HepG2 (cell line): ENCODE data around the gene THRA. TPM values are rescaled to one million over a fixed set of nuclear protein-coding genes. Genes with fewer than 3 reads are reported as not detected.

Experiments
- ARNTL ChIP-seq: sonication (generic); formaldehyde crosslinking; IDR thresholded peaks from 2 replicates; pipeline ENCODE4 v1.4.0; 2020; ENCODE audit warnings: mild to moderate bottlenecking, missing genetic modification reagents
- ATF1 ChIP-seq: IDR thresholded peaks from 2 replicates; pipeline ENCODE4 v1.6.1; 2016; ENCODE audit warnings: mild to moderate bottlenecking, control low read depth
- ATRX ChIP-seq: sonication (generic); formaldehyde crosslinking; IDR thresholded peaks from 2 replicates; pipeline ENCODE4 v1.4.0; 2020; ENCODE audit warnings: missing genetic modification reagents, borderline replicate concordance
- CBX5 ChIP-seq: sonication (generic); formaldehyde crosslinking; IDR thresholded peaks from 2 replicates; pipeline ENCODE4 v1.4.0; 2020; ENCODE audit warnings: missing genetic modification reagents, borderline replicate concordance
- EP300 ChIP-seq, 3 experiments: sonication (generic) in 1 of 3; formaldehyde crosslinking in 1 of 3; IDR thresholded peaks; 2 replicates each; pipeline versions ENCODE4 v1.5.1 to v1.6.1; 2011 to 2020; ENCODE audit warnings: low read depth in 2 of 3, low read length in 2 of 3, borderline replicate concordance in 1 of 3, improper control_type of control experiment in 1 of 3, mild to moderate bottlenecking in 1 of 3, missing genetic modification reagents in 1 of 3, moderate library complexity in 1 of 3
- KAT2B ChIP-seq: fragments of 150-350 bp; IDR thresholded peaks from 2 replicates; pipeline ENCODE4 v1.6.1; 2014; ENCODE audit warnings: low read depth, low read length, borderline replicate concordance
- NR2F6 ChIP-seq, 2 experiments: IDR thresholded peaks; 2 replicates each; pipeline ENCODE4 v1.6.1; 2016; ENCODE audit warnings: antibody characterized with exemption in 1 of 2, mild to moderate bottlenecking in 1 of 2
- RARG ChIP-seq: sonication (generic); formaldehyde crosslinking; IDR thresholded peaks from 2 replicates; pipeline ENCODE4 v1.4.0; 2020; ENCODE audit warnings: low read depth, mild to moderate bottlenecking, missing genetic modification reagents
- SMARCE1 ChIP-seq: fragments of 450-650 bp; IDR thresholded peaks from 2 replicates; pipeline ENCODE4 v1.6.1; 2017; ENCODE audit warnings: borderline replicate concordance
- SP2 ChIP-seq: sonication (generic); formaldehyde crosslinking; IDR thresholded peaks from 2 replicates; pipeline ENCODE4 v1.5.1; 2020; ENCODE audit warnings: mild to moderate bottlenecking, missing genetic modification reagents
- ZNF263 ChIP-seq: sonication (generic); formaldehyde crosslinking; IDR thresholded peaks from 2 replicates; pipeline ENCODE4 v1.4.0; 2020; ENCODE audit warnings: missing genetic modification reagents
- ZNF274 ChIP-seq: sonication (generic); formaldehyde crosslinking; IDR thresholded peaks from 2 replicates; pipeline ENCODE4 v1.5.1; 2020; ENCODE audit warnings: mild to moderate bottlenecking, missing genetic modification reagents
- polyA plus RNA-seq, 8 experiments: library from polyadenylated mRNA; depleted of rRNA in 3 of 8; stranded (reverse) in 7 of 8; unstranded in 1 of 8; fragments of >200 nt; fragmentation: Illumina TruSeq in 4 of 8; extraction: Trizol in 4 of 8; gene quantifications; 2 replicates each; pipeline versions ENCODE4 v1.2.1 to v1.2.3, GENCODE V29; 2011 to 2016; ENCODE audit warnings: low read depth in 4 of 8, missing spikeins in 1 of 8, mixed read lengths in 1 of 8; ENCODE audit not compliant: insufficient read depth in 1 of 8
- total RNA-seq, 5 experiments: library from RNA; depleted of rRNA; stranded (reverse); fragments of >200 nt; fragmentation: Illumina TruSeq; extraction: Trizol; gene quantifications; 2 replicates each; pipeline ENCODE4 v1.2.3, GENCODE V29; 2016; ENCODE audit warnings: low read depth in 1 of 5
- TF ChIP-seq, protein P1 (sequence below): sonication (generic); formaldehyde crosslinking; IDR thresholded peaks from 2 replicates; pipeline ENCODE4 v1.8.0; 2022; ENCODE audit warnings: missing genetic modification reagents, mild to moderate bottlenecking, inconsistent platforms, borderline replicate concordance
- TF ChIP-seq, protein P2 (sequence below): sonication (generic); formaldehyde crosslinking; IDR thresholded peaks from 2 replicates; pipeline ENCODE4 v1.5.0; 2020; ENCODE audit warnings: mild to moderate bottlenecking, missing genetic modification reagents, moderate library complexity
- TF ChIP-seq, protein P3 (sequence below): sonication (generic); formaldehyde crosslinking; IDR thresholded peaks from 2 replicates; pipeline ENCODE4 v1.5.0; 2020; ENCODE audit warnings: mild to moderate bottlenecking, missing genetic modification reagents, borderline replicate concordance
- TF ChIP-seq, protein P4 (sequence below): fragments of 450-650 bp; IDR thresholded peaks from 2 replicates; pipeline ENCODE4 v1.6.1; 2017

The THRA gene
- total and polyA plus RNA-seq, 2 of the 13 experiments (the other 11 are each of a cell fraction or from before 2014, with no cell fraction given), result 8.0 to 9.9 TPM

DNA sequence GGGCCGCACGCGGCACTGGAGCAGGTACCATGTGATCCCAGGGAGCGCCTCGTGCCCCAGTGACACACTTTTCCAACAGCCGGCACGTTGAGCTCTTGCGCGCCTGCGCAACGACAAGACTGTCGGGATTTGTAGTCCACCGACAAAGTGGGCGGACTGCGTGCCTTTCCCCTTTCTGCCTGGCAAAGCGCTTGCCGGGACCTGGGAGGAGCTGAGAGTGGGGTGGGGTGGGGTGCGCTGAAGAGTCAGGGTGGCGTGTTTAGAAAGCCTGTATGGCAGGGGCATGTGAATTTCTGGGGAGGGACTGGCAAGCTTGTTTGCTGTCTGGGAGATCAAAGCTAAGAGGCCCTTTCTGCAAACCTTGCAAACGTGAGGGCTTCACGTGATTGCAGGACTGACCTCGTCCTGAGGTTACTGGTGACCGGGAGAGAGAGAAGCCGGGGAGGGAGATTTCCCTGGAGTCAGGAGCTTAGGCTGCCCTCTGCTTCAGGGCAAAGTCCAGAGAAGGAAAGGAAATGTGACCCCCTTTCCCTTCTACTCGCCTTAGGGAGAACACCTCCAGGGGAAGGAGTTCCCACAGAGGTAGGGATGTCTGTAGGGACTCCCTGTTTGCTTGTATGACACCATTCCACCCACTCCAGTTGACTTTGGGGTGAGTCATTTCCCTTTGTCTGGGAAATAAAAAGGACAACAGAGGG is 38.1 kb downstream of the THRA start (continued):
- TF ChIP-seq, protein P1, sequence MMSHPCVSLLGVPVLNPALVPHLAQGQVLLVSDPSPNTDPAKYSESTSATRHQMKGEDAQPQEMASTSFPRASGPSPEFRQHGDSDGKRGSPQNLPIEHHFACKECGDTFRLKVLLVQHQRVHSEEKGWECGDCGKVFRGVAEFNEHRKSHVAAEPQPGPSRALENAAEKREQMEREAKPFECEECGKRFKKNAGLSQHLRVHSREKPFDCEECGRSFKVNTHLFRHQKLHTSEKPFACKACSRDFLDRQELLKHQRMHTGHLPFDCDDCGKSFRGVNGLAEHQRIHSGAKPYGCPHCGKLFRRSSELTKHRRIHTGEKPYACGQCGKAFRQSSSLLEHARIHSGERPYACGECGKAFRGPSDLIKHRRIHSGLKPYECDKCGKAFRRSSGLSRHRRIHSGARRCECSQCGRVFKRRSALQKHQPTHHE (CRISPR knock-in tag), result peak; percentile 90; the same call in 1 of the 2 replicates
- peak; percentile 100 for TF ChIP-seq ARNTL
- TF ChIP-seq, protein P2, sequence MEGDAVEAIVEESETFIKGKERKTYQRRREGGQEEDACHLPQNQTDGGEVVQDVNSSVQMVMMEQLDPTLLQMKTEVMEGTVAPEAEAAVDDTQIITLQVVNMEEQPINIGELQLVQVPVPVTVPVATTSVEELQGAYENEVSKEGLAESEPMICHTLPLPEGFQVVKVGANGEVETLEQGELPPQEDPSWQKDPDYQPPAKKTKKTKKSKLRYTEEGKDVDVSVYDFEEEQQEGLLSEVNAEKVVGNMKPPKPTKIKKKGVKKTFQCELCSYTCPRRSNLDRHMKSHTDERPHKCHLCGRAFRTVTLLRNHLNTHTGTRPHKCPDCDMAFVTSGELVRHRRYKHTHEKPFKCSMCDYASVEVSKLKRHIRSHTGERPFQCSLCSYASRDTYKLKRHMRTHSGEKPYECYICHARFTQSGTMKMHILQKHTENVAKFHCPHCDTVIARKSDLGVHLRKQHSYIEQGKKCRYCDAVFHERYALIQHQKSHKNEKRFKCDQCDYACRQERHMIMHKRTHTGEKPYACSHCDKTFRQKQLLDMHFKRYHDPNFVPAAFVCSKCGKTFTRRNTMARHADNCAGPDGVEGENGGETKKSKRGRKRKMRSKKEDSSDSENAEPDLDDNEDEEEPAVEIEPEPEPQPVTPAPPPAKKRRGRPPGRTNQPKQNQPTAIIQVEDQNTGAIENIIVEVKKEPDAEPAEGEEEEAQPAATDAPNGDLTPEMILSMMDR, result no peak
- TF ChIP-seq RARG (CRISPR knock-in tag), result peak; percentile 98
- peak; percentile 12; the same call in 1 of the 2 replicates for TF ChIP-seq ATRX
- TF ChIP-seq, protein P3, sequence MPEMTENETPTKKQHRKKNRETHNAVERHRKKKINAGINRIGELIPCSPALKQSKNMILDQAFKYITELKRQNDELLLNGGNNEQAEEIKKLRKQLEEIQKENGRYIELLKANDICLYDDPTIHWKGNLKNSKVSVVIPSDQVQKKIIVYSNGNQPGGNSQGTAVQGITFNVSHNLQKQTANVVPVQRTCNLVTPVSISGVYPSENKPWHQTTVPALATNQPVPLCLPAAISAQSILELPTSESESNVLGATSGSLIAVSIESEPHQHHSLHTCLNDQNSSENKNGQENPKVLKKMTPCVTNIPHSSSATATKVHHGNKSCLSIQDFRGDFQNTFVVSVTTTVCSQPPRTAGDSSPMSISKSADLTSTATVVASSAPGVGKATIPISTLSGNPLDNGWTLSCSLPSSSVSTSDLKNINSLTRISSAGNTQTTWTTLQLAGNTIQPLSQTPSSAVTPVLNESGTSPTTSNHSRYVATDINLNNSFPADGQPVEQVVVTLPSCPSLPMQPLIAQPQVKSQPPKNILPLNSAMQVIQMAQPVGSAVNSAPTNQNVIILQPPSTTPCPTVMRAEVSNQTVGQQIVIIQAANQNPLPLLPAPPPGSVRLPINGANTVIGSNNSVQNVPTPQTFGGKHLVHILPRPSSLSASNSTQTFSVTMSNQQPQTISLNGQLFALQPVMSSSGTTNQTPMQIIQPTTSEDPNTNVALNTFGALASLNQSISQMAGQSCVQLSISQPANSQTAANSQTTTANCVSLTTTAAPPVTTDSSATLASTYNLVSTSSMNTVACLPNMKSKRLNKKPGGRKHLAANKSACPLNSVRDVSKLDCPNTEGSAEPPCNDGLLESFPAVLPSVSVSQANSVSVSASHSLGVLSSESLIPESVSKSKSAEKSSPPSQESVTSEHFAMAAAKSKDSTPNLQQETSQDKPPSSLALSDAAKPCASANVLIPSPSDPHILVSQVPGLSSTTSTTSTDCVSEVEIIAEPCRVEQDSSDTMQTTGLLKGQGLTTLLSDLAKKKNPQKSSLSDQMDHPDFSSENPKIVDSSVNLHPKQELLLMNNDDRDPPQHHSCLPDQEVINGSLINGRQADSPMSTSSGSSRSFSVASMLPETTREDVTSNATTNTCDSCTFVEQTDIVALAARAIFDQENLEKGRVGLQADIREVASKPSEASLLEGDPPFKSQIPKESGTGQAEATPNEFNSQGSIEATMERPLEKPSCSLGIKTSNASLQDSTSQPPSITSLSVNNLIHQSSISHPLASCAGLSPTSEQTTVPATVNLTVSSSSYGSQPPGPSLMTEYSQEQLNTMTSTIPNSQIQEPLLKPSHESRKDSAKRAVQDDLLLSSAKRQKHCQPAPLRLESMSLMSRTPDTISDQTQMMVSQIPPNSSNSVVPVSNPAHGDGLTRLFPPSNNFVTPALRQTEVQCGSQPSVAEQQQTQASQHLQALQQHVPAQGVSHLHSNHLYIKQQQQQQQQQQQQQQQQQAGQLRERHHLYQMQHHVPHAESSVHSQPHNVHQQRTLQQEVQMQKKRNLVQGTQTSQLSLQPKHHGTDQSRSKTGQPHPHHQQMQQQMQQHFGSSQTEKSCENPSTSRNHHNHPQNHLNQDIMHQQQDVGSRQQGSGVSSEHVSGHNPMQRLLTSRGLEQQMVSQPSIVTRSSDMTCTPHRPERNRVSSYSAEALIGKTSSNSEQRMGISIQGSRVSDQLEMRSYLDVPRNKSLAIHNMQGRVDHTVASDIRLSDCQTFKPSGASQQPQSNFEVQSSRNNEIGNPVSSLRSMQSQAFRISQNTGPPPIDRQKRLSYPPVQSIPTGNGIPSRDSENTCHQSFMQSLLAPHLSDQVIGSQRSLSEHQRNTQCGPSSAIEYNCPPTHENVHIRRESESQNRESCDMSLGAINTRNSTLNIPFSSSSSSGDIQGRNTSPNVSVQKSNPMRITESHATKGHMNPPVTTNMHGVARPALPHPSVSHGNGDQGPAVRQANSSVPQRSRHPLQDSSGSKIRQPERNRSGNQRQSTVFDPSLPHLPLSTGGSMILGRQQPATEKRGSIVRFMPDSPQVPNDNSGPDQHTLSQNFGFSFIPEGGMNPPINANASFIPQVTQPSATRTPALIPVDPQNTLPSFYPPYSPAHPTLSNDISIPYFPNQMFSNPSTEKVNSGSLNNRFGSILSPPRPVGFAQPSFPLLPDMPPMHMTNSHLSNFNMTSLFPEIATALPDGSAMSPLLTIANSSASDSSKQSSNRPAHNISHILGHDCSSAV (CRISPR knock-in tag), result peak; percentile 77; the same call in 1 of the 2 replicates
- TF ChIP-seq ZNF274 (CRISPR knock-in tag), result peak; percentile 99
- TF ChIP-seq CBX5 (CRISPR knock-in tag), result peak; percentile 55; the same call in 1 of the 2 replicates
- no peak for TF ChIP-seq ATF1
- TF ChIP-seq SMARCE1, result no peak
- TF ChIP-seq, protein P4, sequence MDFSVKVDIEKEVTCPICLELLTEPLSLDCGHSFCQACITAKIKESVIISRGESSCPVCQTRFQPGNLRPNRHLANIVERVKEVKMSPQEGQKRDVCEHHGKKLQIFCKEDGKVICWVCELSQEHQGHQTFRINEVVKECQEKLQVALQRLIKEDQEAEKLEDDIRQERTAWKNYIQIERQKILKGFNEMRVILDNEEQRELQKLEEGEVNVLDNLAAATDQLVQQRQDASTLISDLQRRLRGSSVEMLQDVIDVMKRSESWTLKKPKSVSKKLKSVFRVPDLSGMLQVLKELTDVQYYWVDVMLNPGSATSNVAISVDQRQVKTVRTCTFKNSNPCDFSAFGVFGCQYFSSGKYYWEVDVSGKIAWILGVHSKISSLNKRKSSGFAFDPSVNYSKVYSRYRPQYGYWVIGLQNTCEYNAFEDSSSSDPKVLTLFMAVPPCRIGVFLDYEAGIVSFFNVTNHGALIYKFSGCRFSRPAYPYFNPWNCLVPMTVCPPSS, result no peak
- peak; percentile 90 for TF ChIP-seq NR2F6 (IDR thresholded peaks at IDR 0.05)
- TF ChIP-seq NR2F6 (CRISPR knock-in tag; IDR thresholded peaks at IDR 0.05), result peak; percentile 67
- no peak for TF ChIP-seq KAT2B
- TF ChIP-seq EP300 (IDR thresholded peaks at IDR 0.05; ENCODE audit: low read depth in 2 of 2, low read length in 2 of 2), result peak; percentile 93 to 98
- TF ChIP-seq EP300 (CRISPR knock-in tag; IDR thresholded peaks at IDR 0.05; ENCODE audit: borderline replicate concordance), result peak; percentile 89
- TF ChIP-seq ZNF263, result peak; percentile 86
- TF ChIP-seq SP2, result no peak; the same call in none of the 2 replicates
